Body of pancreas (tissue), 4 donors: ENCODE data around the gene CCDC34.

ENCODE experiments used
- POLR2A ChIP-seq, 3 donors: fragments of 450-650 bp; IDR thresholded peaks; one replicate each; pipeline ENCODE4 v1.6.1; 2016; ENCODE audit warnings: antibody characterized with exemption in 3 of 3, mild to moderate bottlenecking in 2 of 3
- TF ChIP-seq, protein P1 (sequence below), 7 experiments: fragments of 450-650 bp in 4 of 7; fragments of 200-600 bp in 3 of 7; sonication (generic) in 3 of 7; IDR thresholded peaks; one replicate each; pipeline ENCODE4 v1.5.1; 2016 to 2019; ENCODE audit warnings: antibody characterized with exemption in 7 of 7

GRCh38 chr11:27408246-27408800 lies 45.3 kb upstream of the CCDC34 start:
- TF ChIP-seq, protein P1, sequence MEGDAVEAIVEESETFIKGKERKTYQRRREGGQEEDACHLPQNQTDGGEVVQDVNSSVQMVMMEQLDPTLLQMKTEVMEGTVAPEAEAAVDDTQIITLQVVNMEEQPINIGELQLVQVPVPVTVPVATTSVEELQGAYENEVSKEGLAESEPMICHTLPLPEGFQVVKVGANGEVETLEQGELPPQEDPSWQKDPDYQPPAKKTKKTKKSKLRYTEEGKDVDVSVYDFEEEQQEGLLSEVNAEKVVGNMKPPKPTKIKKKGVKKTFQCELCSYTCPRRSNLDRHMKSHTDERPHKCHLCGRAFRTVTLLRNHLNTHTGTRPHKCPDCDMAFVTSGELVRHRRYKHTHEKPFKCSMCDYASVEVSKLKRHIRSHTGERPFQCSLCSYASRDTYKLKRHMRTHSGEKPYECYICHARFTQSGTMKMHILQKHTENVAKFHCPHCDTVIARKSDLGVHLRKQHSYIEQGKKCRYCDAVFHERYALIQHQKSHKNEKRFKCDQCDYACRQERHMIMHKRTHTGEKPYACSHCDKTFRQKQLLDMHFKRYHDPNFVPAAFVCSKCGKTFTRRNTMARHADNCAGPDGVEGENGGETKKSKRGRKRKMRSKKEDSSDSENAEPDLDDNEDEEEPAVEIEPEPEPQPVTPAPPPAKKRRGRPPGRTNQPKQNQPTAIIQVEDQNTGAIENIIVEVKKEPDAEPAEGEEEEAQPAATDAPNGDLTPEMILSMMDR (IDR thresholded peaks at IDR 0.05) = no peak
- no peak for TF ChIP-seq POLR2A (IDR thresholded peaks at IDR 0.05)
